Transverse colon (tissue), 4 donors: ENCODE data around the gene OR7G1. TPM values are rescaled to one million over a fixed set of nuclear protein-coding genes. Genes with fewer than 3 reads are reported as not detected.

Experiments used
- DNase-seq: peaks from one replicate; pipeline ENCODE4 v3.0.0-alpha.2; 2019
- H3K27ac ChIP-seq, 4 donors: fragments of 200-600 bp; sonication (generic); 2 replicates each; pipeline ENCODE4 v1.5.1; 2016 to 2018; ENCODE audit warnings: inconsistent platforms in 4 of 4
- H3K27me3 ChIP-seq: fragments of 200-600 bp; sonication (generic); 2 replicates; pipeline ENCODE4 v1.5.1; 2017; ENCODE audit warnings: inconsistent platforms
- H3K36me3 ChIP-seq, 4 donors: fragments of 200-600 bp; sonication (generic); 2 replicates each; pipeline ENCODE4 v1.5.1; 2017 to 2019; ENCODE audit warnings: inconsistent platforms in 4 of 4
- H3K4me1 ChIP-seq, 4 donors: fragments of 200-600 bp; sonication (generic); 2 replicates each; pipeline ENCODE4 v1.5.1; 2017 to 2020; ENCODE audit warnings: inconsistent platforms in 4 of 4
- H3K4me3 ChIP-seq, 4 donors: fragments of 200-600 bp; sonication (generic); 1 replicate in 1 of 4; 2 replicates in 3 of 4; pipeline versions ENCODE4 v1.5.1 to v1.6.1; 2017 to 2019; ENCODE audit warnings: inconsistent platforms in 4 of 4
- H3K9me3 ChIP-seq, 2 donors: fragments of 200-600 bp; sonication (generic); 2 replicates each; pipeline ENCODE4 v1.5.1; 2017 to 2019; ENCODE audit warnings: inconsistent platforms in 2 of 2
- EP300 ChIP-seq: sonication (generic); formaldehyde crosslinking; IDR thresholded peaks from one replicate; pipeline ENCODE4 v1.6.1; 2017; ENCODE audit warnings: antibody characterized with exemption, low read depth
- POLR2A ChIP-seq: fragments of 450-650 bp; IDR thresholded peaks from one replicate; pipeline ENCODE4 v1.6.1; 2016; ENCODE audit warnings: antibody characterized with exemption, mild to moderate bottlenecking, moderate library complexity
- POLR2AphosphoS5 ChIP-seq, 3 donors: sonication (generic); formaldehyde crosslinking; IDR thresholded peaks; one replicate each; pipeline ENCODE4 v1.6.1; 2016; ENCODE audit warnings: antibody characterized with exemption in 3 of 3
- WGBS, 2 donors: methylation state at CpG; one replicate each; pipeline ENCODE4 v1.1.5; 2018; ENCODE audit warnings: low coverage in 1 of 2; 5-methylcytosine and 5-hydroxymethylcytosine counted together
- in situ Hi-C, 4 donors: fragments of 200-750 bp; cut with MboI; loops; one replicate each; pipeline versions ENCODE4 v1.15.0 to v1.15.1; 2017; ENCODE audit warnings: low sequenced_read_pairs in 3 of 4, low pct_ligation_motif_present in 1 of 4, low pct_unique_long_range_greater_than_20kb in 1 of 4
- intact Hi-C: fragments of 100-400 bp; cut with DNase I; formaldehyde crosslinking; loops from one replicate; pipeline ENCODE4 v1.15.1; 2023; ENCODE audit warnings: low total_unique reads
- total RNA-seq, 4 donors: library from RNA; depleted of rRNA; stranded (reverse); fragments of >200 nt; gene quantifications; one replicate each; pipeline ENCODE4 v1.1.0, GENCODE V29; 2016
- TF ChIP-seq, protein P1 (sequence below), 5 experiments: fragments of 200-600 bp in 3 of 5; fragments of 450-650 bp in 2 of 5; sonication (generic) in 3 of 5; IDR thresholded peaks; 1 replicate in 2 of 5; 2 replicates in 3 of 5; pipeline ENCODE4 v1.5.1; 2016 to 2017; ENCODE audit warnings: antibody characterized with exemption in 5 of 5, inconsistent platforms in 3 of 5, mild to moderate bottlenecking in 2 of 5, moderate library complexity in 1 of 5

Gene OR7G1
- total RNA-seq, 4 donors from 2014 or later = not detected

GRCh38 chr19:9149997-9150396, 34.4 kb upstream of the OR7G1 start:
- in situ Hi-C loops = loop anchor here in 2 of 4 donors (25.0 kb wide), 2 partner anchors 437 to 637 kb away; partner anchors contain the start of gene ZNF121 (in 1 of the 2)
- no peak for DNase-seq
- Histone ChIP-seq H3K4me1 (no peaks in the 10 kb centered on the region), H3K27ac (no peak overlapping the region), H3K4me3 (no peak overlapping the region), H3K36me3 (peaks cover 0 to 14% (median 2%) of the 10 kb centered on the region in 4 donors), H3K27me3 (no peaks in the 10 kb centered on the region), H3K9me3 (peaks cover 19 to 21% of the 10 kb centered on the region in 2 donors)
- WGBS, 2 donors = 88 to 98% methylated on average over 4 of the region's 4 CpGs
- intact Hi-C loops = no loop called here
- TF ChIP-seq EP300 (no peak), POLR2A (no peak), POLR2AphosphoS5 (IDR thresholded peaks at IDR 0.05) (no peak)
- TF ChIP-seq, protein P1, sequence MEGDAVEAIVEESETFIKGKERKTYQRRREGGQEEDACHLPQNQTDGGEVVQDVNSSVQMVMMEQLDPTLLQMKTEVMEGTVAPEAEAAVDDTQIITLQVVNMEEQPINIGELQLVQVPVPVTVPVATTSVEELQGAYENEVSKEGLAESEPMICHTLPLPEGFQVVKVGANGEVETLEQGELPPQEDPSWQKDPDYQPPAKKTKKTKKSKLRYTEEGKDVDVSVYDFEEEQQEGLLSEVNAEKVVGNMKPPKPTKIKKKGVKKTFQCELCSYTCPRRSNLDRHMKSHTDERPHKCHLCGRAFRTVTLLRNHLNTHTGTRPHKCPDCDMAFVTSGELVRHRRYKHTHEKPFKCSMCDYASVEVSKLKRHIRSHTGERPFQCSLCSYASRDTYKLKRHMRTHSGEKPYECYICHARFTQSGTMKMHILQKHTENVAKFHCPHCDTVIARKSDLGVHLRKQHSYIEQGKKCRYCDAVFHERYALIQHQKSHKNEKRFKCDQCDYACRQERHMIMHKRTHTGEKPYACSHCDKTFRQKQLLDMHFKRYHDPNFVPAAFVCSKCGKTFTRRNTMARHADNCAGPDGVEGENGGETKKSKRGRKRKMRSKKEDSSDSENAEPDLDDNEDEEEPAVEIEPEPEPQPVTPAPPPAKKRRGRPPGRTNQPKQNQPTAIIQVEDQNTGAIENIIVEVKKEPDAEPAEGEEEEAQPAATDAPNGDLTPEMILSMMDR (IDR thresholded peaks at IDR 0.05) = no peak

DNA sequence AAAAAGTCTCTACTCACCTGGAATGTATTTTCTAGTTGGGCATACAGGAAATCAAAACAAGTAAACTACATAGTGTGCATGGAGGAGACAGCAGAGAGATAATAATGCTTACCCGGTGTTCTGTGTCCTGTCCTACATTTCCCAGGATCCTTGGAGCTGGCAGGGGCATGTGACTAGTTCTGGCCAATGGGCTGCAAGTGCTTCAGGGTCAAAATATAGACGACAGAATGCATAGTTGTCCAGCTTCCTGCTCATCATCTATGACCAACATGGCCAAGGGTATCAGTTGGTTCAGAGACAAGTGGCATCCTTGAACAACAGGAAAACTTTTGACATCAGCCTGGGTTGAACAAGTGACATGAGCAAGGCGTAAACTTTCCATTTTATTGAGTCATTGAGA, 33.1 kb upstream of the OR7G1 start:
- no peaks in the 10 kb centered on the region for H3K4me1 ChIP-seq
- no peak for DNase-seq
- intact Hi-C loops (no loop called here), in situ Hi-C loops (loop anchor here in 2 of 4 donors (25.0 kb wide), 2 partner anchors 439 to 639 kb away; partner anchors contain the start of gene ZNF121 (in 1 of the 2))
- H3K4me3 ChIP-seq = no peak overlapping the region
- peaks cover 0 to 15% (median 2%) of the 10 kb centered on the region in 4 donors for H3K36me3 ChIP-seq
- H3K27ac ChIP-seq = no peak overlapping the region
- no peak for TF ChIP-seq POLR2AphosphoS5 (IDR thresholded peaks at IDR 0.05)
- no peak for TF ChIP-seq POLR2A
- no peak for TF ChIP-seq EP300
- no peaks in the 10 kb centered on the region for H3K27me3 ChIP-seq
- H3K9me3 ChIP-seq = peaks cover 20 to 27% of the 10 kb centered on the region in 2 donors
- WGBS, 2 donors = 96 to 100% methylated on average over 2 to 3 of the region's 3 CpGs

- Histone ChIP-seq H3K36me3 (peaks cover 0 to 10% (median 2%) of the 10 kb centered on the region in 4 donors), H3K27ac (no peak overlapping the region), H3K27me3 (no peaks in the 10 kb centered on the region), H3K4me3 (no peak overlapping the region), H3K4me1 (peaks cover 0 to 9% (median 4%) of the 10 kb centered on the region in 4 donors), H3K9me3 (peaks cover 20 to 22% of the 10 kb centered on the region in 2 donors)
- TF ChIP-seq POLR2AphosphoS5 (IDR thresholded peaks at IDR 0.05) (no peak), POLR2A (no peak), EP300 (no peak)
- TF ChIP-seq, protein P1 (IDR thresholded peaks at IDR 0.05) = no peak
- WGBS, 2 donors = 100% methylated on average over 1 of the region's 1 CpG; no CpG with 5 or more reads in 1 of the 2 donors
- in situ Hi-C loops = loop anchor here in 2 of 4 donors (25.0 kb wide), 2 partner anchors 440 to 640 kb away; partner anchors contain the start of gene ZNF121 (in 1 of the 2)
- no peak for DNase-seq
- intact Hi-C loops = no loop called here
These were observed 31.3 kb upstream of the OR7G1 start for GRCh38 chr19:9146882-9147281.

DNA sequence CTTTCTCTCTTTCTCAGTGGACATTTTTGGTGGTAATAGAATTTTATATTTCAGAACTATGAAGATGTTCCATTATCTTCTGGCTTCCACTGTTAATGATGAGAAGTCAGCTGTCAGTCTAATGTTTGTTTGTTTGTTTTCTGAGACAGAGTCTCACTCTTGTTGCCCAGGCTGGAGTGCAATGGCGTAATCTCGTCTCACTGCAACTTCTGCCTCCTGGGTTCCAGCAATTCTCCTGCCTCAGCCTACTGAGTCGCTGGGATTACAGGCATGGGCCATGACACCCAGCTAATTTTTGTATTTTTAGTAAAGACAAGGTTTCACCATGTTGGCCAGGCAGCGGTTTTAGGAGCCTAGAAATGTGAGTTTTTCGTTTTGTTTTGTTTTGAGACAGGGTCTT, 29.4 kb upstream of the OR7G1 start:
- H3K4me1 ChIP-seq = peaks cover 0 to 22% (median 14%) of the 10 kb centered on the region in 4 donors
- no peak overlapping the region for H3K4me3 ChIP-seq
- H3K27me3 ChIP-seq = no peaks in the 10 kb centered on the region
- H3K36me3 ChIP-seq = peaks cover 0 to 10% (median 2%) of the 10 kb centered on the region in 4 donors
- intact Hi-C loops = no loop called here
- no peak for DNase-seq
- WGBS, 2 donors = 95 to 98% methylated on average over 5 of the region's 5 CpGs
- no peak overlapping the region for H3K27ac ChIP-seq
- in situ Hi-C loops = loop anchor here in 2 of 4 donors (25.0 kb wide), 2 partner anchors 442 to 642 kb away; partner anchors contain the start of gene ZNF121 (in 1 of the 2)
- no peak for TF ChIP-seq EP300
- TF ChIP-seq POLR2AphosphoS5 (IDR thresholded peaks at IDR 0.05) = no peak
- TF ChIP-seq, protein P1 (IDR thresholded peaks at IDR 0.05) = no peak
- no peak for TF ChIP-seq POLR2A
- H3K9me3 ChIP-seq = peaks cover 20 to 22% of the 10 kb centered on the region in 2 donors
